ENCODE measurements around the gene NEURL3. TPM values are rescaled to one million over a fixed set of nuclear protein-coding genes. Genes with fewer than 3 reads are reported as not detected.

The NEURL3 gene
- total RNA-seq, 1 donor from 2014 or later: 1.7 TPM

DNA sequence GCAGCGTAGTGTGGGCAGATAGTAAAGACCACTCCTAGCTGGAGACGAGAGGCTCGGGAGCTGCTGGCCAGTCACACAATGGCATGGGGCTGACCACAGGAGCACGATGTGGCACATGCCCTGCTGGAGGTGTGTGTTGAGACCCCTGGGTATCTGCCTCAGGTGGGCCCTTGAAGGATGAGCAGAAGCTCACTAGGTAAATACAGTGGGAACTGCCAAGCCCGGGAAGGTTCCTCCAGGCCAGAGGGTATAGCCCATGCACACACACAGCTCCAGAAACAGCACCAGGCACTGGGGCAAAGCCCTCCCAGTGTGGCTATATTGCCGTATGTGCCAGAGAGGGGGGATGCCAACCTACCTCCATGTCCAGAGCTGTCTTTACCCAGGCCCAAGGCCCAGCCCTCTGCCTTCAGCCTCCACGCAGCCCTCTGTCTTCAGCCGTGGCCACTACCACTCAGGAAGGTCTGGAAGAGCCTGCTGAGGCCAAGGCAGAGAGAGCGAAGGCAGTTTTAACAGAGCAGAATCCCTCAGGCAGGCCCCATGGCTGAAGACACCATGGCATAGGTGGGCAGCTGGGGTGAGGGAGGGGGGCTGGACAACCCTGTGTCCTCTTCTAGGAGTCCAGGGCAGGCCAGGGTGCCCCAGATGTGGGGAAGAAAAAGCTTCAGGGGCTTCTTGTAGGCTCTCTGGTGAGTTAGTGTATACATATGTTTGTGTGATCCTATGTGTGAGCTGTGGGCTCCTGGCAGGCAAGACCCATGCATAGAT, 24.4 kb upstream of the NEURL3 start:
- intact Hi-C loops (cut with micrococcal nuclease): loop anchor here (10.0 kb wide), 1 partner anchor 585 kb away; the partner anchor contains the start of gene ANKRD36

DNA sequence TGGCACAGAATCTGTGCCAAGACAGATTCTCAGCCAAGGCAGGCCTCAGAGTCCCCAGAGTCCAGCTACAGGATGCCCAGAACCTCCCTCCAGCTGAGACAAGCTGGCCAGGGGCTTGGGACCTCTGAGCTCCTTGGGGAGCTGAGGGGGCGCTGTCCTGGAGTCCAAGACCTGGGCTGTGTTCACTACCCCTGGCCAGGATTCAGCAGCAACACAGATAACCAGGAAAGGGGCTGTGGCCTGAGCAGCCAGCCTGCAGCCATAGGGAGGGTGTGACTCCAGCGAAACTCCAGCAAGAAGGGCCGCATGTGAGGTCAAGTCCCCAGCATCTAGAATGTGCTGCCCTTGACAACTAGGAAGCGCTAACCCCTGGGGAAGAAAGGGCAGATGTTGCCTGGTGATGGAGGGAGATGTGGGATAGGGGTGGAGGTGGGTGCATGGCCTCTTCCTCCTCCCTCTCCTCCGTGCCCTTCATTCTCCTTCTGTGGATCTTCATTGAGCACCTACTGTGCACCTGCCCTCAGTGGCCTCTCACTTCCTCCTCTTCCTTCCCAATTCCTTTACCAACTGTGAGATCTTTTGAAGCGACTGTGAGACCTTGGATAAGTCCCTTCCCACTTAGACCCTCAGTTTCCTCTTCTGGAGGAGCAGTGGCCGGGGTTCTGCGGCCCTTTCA, 23.7 kb upstream of the NEURL3 start:
- intact Hi-C loops (cut with micrococcal nuclease): loop anchor here (1.0 kb wide), 1 partner anchor 7 kb away; the partner anchor contains the start of gene ARID5A

DNA sequence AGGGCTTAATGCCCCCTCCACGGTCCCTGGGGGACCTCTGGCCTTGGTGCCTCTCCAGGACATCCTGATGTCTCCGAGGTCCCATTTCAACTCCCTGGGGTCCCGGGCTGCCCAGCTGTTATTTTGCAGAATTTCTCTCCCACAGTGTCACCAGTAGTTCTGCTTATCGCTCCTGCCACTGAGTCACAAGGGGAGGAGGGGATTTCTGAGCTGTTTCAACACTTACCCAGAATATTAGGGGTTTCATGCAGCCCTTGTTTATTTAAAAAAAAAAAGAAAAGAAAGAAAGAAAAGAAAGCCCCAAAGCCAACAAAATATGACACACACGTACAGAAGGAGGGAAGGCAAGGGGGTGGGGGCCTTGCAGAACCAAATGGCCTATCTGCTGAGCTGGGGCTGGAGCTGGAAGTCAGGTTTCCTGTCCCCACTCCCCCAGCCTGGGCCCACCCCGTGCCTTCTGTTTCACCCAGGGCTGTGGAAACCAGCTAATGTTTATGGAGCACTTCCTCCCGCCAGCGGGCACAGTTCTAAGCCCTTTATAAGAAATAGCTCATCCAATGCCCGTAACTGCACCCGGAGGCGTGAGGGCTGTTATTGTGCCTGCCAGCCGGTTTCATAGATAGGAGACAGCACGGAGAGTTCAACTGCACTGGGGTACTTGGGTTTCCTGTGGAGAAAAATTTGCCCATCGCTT, 23.0 kb upstream of the NEURL3 start:
- intact Hi-C loops (cut with micrococcal nuclease): loop anchor here (1.0 kb wide), 1 partner anchor 8 kb away; the partner anchor contains the start of gene ARID5A

DNA sequence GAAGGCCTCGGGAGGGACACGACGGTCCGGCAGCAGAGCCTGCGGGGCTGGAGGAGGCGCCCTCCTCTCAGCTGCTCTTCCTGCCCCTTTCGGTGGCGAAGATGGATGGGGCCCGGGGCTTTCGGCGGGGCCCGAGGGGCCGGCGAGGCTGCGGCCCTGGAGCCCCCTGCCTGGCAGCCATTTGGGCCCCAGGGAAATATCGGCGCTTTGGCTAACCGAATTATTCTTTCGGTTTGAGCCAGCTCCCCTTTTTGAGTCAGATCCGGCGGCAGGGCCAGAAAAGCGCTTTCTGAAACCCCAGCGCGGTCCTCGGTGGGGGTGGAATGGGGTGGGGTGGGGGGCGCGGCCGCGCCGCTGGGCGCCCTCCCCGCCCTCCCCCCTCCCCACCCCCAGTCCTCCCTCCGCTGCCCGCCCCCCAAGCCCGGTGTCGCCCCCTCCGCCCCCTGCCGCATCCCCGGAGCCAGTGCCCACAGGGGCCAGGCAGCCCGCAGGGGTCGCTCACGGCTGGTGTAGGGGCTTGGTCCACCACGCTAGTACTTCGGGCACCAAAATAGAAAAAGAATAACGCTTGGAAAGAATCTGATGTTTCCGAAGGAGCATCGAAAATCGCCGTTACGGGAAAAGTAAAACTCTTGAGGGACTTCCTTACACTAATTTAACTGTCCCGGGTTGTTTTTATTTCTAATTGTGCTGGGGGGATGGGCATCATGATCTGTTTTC, 22.3 kb upstream of the NEURL3 start:
- intact Hi-C loops (cut with micrococcal nuclease): loop anchor here (1.0 kb wide), 1 partner anchor 9 kb away; the partner anchor contains the start of gene ARID5A

DNA sequence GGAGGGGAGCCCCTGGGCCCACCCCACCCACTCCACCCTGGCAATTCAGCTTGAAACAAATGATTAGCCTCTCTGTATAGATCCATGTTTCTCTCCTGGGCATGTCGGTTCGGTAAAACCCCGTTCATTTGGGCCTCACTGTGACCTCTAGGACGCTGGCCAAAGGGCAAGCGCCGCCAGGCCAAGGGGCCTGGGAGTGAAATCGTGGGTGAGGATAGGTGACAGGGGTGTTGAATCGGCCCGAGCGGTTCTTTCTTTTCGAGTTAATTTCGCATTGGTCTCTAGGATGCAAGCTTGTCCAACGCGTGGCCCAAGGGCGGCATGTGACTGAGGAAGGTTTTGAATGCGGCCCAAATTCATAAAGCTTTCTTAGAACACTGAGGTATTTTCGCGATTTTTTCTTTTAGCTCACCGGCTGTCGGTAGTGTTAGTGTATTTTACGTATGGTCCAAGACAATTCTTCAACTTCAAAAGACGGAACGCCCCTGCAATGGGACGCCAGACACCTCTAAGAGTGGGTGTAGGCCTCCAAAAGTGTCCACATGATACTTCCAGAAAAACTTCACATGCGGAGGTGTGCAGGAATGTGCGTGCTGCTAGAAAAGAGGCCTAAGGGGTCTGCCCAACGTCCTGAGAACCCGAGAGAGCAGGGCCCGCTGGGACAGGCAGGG, 21.6 kb upstream of the NEURL3 start:
- intact Hi-C loops (cut with micrococcal nuclease): no loop called here

DNA sequence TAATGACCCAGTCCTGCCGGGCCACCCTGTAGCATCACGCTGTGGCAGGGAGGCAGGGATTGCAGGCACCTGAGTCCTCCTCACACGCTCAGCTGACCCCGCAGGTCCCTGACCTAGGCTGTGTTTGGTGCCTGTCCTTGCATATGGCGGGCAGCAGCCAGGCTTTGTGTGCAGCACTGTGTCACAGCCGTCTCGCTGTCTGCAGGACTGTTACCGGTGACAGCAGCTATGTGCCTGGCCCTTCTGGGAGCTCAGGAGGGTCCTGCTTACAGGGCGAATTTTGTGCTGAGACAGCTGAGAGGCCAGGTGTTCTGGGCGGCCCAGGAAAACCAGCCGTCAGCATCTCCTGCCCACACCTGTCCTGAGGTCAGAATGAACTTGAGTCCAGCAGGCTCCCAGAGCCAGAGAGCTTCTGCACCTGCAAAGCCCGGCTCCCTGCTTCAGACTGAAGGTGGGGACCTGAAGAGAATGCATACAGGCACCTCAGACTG, 21.0 kb upstream of the NEURL3 start:
- intact Hi-C loops (cut with micrococcal nuclease): no loop called here

DNA sequence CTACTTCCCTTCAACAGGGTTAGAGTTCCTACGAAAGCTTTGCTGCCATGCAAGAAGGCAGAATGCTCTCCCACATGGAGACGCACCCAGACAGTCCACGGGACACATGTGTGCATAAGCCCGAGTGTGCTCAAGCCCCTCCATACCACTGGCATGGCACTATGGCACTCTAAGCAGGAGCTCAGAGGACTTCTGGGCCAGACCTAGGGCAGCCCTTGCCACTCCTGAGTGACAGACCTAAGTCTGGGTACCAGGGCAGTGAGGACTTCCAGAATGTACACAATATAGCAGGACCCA, 20.0 kb upstream of the NEURL3 start:
- intact Hi-C loops (cut with micrococcal nuclease): loop anchor here (2.0 kb wide), 1 partner anchor 16 kb away; no protein-coding TSS in a partner anchor

DNA sequence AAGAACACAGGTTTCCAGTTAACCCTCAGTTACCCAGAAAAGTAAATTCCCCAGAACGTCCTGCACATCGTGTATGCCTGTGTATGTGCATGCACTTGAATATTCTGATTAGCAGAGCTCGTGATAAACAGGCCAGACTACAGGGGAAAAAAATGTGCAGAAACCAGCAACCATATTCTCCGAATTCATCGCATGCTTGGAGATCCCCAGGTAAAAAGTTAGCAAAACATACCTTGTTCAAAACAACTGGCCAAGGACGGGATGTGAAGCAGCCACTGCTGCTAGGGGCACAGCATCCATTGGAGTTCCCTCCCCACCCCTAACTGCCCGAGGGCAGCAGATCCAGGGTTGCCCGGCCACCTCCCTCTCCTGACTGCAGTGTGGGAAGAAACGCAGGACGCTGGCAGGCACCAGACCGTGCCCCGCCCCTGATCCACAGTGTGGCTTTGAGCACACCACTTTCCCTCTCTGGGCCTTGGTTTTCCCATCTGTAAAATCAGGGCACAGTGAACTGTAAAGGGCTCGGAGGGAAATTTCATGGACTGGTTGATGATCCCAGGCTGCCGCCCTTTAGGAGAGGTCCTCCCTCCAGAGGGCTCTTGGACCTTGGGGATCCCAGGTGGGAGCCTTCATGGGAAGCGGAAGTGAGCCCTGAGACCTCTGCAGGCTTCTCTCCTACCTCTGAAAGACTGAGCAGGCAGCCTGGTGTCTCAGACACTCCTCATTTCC, 19.5 kb upstream of the NEURL3 start:
- intact Hi-C loops (cut with micrococcal nuclease): loop anchor here (1.0 to 5.0 kb wide), 5 partner anchors 14 to 187 kb away; partner anchors contain the start of gene NCAPH

DNA sequence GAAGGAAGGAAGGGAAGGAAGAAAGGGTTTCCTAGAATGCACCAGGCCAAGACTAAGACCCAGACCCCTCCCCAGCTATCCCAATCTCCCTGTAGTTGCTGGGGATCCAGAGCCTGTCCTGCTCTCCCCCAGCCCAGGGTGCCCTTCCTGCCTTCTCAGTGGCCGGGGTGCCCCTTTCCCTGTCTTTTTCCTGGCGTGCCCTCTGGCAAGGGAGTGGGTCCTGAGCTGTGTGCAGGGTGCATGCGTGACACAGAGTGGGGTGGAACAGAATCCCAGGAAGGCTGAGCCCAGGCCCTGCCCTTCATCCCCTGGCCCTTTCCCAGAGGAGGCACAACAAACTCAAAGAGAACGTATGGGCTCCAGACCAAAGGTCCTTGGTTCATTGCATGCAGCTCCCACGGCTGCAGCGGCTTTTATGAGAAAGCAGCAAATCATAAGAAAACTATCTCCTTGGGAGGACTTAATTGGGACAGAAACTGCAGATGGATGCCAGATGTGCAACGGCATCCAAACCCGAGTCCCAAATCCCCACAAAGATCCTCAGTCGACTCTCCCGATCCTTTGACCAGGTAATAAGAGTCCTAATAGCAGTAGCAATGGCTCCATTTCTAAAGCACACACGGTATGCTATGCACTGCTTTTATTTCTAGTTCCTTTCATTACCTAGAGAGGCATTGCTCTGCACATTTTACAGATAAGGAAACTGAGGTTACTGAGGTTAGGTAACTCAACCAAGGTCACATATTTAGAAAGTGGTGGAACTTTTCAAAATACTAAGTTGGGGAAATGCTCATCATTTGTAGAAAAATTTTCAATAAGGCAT, 18.7 kb upstream of the NEURL3 start:
- intact Hi-C loops (cut with micrococcal nuclease): loop anchor here (1.0 to 5.0 kb wide), 5 partner anchors 14 to 187 kb away; partner anchors contain the start of gene NCAPH

DNA sequence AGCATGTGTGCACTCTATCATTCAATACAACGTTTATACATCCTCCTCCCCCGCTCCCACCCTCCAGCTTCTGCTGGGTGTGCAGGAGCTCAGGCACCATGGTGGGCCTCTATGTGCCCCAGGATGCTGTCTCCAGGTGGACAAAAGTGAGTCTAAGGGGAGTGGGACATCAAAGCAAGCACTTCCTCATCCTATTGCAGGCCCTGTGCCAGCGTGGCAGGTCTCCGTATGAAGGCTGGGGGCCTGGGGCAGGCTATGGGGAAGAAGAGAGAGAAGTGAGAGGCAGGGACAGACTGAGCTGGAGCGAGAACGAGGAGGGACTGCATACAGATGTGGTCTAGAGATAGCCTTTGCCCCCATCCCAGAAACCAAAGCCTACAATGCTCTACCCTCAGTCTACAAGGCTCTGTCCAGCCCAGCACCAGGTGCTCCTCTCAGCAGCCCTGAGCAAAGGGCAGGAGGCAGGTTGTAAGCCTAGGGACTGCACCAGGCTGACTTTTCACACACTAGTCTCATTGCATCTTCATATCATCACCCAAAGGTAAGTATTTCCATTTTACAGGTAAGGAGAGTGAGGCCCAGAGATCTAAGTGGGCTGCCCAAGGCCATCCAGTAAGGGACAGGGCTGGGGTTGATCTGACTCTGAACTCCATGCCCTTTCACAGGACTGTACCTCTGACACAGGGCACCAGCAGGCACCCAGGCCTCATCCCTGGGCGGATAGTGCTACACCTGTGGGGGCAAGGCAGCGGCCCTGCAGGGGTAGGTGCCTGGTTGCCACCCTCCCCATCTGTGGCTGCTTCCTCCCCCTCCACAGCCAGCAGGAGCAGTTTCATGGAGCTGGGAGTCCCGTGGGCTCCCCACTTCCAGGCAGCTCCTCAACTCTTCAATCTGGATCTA, 17.4 kb upstream of the NEURL3 start:
- intact Hi-C loops (cut with micrococcal nuclease): loop anchor here (5.0 kb wide), 1 partner anchor 185 kb away; the partner anchor contains the start of gene NCAPH

DNA sequence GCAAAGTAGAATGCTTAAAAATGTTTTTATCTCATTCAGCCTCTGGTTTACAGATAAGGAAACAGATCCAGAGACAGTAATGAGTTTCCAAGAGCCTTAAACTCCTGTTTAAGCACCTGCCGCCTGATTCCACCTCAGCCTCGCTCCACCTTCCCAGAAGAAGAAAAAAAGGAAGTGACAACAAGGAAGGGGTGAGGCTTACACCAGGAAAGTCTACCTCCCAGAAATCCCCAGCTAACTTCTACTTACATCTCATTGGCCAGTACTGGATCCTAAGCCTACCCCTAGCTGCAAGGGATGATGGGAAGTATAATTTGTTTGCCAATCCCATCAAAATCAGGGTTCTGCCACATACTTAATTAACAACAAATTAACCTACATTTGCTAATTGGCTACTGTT, 16.1 kb upstream of the NEURL3 start:
- intact Hi-C loops (cut with micrococcal nuclease): loop anchor here (5.0 kb wide), 1 partner anchor 184 kb away; the partner anchor contains the start of gene NCAPH

DNA sequence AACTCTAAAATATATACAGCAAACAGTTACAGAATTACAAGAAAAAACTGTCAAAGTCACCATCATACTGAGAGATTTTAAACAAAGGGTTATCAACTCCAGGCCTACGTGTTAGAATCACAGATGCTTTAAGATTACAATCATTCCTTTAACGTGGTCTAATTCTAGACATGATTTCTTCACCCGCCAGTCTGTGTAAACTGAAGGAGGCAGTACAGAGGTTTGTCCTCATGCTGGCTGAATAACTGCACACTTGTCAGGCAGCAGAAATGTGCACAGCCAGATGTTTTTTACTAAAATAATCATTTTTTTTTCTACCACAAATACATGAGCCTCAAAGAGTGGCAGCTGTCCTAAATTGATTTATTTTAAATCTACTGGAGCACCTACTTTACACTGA, 15.5 kb upstream of the NEURL3 start:
- intact Hi-C loops (cut with micrococcal nuclease): loop anchor here (5.0 kb wide), 1 partner anchor 183 kb away; the partner anchor contains the start of gene NCAPH

DNA sequence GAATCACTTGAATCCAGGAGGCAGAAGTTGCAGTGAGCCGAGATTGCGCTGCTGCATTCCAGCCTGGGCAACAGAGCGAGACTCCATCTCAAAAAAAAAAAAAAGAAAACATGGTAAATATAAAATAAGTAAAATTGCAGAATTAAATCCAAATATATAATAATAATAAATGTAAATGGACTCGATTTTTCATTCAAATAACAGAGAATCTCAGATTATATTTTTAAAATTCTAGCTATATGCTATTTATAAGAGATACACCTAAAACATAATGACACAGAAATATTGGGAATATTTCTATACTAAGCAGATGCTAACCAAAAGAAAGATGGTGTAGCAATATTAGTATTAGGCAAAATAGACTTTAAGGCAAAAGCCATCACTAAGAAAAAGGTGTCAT, 15.1 kb upstream of the NEURL3 start:
- intact Hi-C loops (cut with micrococcal nuclease): loop anchor here (5.0 kb wide), 1 partner anchor 183 kb away; the partner anchor contains the start of gene NCAPH

DNA sequence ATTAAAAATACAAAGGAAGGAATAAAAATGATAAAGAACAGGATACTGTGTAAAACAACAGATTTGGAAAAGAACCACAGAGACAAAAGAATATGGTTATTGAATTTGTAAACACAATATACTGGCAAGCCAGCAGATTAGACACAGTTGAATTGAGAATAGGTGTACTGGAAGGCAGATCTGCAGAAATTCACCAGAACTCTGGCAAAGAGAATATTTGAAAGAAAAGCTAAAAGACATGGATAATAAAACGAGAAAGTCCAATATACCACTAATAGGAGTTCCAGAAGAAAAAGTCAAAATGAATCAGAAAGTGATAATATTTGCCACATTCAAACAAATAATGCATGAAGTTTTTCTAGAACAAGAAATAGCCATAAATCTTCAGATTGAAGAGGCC, 11.9 kb upstream of the NEURL3 start:
- intact Hi-C loops (cut with micrococcal nuclease): no loop called here

DNA sequence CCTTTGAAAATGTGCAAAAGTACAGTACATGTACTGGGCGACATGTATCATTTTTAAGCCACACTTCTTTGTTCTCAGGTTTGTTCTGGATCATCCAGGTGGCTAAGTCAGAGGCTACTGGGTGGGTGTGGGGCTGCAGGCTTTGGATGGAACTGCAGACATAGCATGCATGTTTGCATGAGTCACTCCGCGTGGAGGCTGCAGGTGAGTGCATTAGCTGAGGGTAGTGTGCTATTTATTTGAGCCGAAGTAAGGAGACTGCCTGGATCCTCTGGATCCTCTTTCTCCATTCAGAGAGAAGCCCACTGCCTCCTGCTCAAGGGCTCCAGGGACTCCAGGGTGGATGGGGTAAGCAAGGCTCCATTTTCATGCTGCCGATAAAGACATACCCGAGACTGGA, 9.4 kb upstream of the NEURL3 start:
- intact Hi-C loops (cut with micrococcal nuclease): no loop called here

DNA sequence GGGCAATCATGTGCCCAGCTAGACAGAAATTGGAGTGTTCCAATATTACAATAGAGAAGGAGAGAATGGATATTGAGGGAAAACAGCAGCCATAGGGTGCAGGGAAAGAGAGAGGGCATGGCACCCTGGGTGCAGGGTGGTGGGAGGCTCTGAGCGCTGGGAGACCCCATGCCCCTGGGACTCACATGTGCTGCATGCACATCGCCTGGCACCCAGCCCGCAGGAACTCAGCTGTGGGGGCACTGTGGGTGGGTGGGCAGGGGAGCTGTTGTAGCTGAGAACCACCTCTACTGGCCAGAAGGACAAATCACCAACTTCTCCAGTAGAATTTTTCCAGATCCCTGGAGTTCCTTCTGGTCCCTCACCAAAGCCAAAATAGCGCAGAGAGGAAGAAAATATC, 7.2 kb upstream of the NEURL3 start:
- intact Hi-C loops (cut with micrococcal nuclease): no loop called here

DNA sequence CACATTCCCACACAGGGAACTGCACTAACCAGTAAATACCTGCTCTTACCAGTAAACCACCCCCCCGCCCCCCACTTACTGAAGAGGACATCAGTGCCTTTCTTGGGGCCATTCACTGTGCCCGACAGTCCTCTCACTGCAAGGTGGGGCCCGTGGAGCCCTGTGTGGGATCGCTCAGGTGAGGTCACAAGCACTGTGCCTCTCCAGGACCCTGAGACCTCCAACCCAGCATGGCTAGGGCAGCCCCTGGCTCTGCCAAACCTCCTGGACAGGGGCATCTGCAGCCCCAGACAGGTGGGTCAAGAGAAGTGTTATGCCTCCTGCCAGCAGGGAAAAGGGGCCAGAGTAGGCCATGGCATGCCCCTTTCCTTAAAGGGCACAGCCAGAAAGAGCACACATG, 6.7 kb upstream of the NEURL3 start:
- intact Hi-C loops (cut with micrococcal nuclease): no loop called here

Data from T-helper 1 cell treated with Interleukin-12 subunit alpha and Interleukin-12 subunit beta and Interleukin-4 antibody, amounts not matched to agents 30 ng/mL and 1 ng/mL, for 36 hours (primary cell).